NCI-H146 treated with DMSO at 0.1 percent for 48 hours (cell line): ENCODE results near the gene GABRD.

Experiments used
- DNase-seq: peaks from one replicate; lab custom pipeline; 2025; ENCODE audit not compliant: unreplicated experiment; lab: John Stamatoyannopoulos, UW

Gene GABRD

DNA sequence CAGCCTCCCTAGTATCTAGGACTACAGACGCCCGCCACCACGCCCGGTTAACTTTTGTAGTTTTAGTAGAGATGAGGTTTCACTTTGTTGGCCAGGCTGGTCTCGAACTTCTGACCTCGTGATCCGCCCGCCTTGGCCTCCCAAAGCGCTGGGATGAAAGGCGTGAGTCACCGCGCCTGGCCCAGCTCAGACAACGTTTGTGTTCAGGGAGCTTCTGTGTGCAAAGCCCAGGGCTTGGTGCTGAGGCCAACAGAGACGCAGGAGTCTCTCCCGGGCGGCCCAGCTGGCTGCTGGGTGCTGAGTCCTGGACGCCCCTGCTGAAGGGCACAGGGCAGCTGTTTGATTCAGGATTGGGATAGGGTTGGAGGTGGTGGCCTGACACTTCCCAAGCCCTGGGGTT lies 34.1 kb downstream of the GABRD start:
- DNase-seq, result no peak

DNA sequence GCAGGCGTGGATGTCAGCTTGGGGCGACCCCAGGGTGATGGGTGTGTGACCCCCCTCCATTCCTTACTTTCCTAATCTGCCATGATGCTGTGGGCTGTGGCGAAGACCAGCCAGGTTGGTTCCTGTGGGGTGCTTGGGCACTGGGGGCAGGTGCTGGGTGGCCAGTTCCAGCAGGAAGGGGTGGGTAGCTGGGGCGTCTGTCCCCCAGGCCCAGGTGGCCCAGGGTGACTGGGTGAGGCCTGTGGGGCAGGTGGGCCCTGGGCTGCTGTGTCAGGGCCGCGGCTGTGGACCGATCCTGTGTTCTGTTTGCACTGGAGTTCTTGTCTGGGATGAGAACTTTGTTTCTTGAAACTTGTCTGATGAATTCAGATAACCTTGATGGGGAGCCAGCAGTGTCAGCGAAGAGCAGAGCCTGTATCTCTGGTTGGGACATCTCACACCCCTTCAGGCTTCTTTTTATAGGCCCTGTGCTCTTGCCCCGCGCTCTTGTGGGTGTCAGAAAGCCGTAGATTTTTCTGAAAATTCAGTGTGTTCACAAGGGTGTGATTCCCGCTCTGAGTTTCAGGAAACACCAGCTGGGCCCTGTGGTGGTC lies 34.7 kb downstream of the GABRD start:
- no peak for DNase-seq

- DNase-seq, result no peak
These were observed 35.4 kb downstream of the GABRD start for GRCh38 chr1:2054560-2054959.

DNA sequence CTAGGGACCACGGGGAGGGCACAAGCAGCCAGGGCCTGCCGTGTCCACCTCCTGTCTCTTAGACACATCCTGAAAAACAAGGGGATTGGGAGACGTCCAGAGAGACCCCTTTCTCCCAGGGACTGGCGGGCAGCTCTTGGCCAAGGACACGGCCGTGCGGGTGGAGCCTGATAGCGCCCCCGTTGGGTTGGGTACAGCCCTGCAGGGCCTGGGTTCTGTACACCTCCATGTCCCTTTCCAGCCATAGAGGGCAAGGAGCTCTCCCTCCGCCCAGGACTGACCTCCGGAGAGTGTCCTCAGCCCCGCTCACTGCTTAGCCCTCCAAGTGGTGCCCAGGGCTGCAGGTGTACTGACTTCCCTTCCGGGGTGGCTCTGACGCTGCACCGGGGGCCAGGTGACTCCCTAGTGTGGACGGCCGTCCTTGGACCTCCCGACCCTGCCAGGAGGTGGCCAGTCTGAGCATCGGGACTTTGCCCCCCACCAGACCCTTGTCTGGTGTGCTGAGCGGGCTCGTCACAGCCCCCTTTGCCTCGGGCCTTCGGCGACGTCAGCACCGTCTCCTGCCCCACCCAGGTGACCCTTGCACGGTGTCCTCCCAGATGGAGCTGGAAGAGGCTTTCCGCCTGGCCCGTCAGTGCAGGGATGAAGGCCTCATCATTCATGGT lies 36.9 kb downstream of the GABRD start:
- DNase-seq, result no peak

DNA sequence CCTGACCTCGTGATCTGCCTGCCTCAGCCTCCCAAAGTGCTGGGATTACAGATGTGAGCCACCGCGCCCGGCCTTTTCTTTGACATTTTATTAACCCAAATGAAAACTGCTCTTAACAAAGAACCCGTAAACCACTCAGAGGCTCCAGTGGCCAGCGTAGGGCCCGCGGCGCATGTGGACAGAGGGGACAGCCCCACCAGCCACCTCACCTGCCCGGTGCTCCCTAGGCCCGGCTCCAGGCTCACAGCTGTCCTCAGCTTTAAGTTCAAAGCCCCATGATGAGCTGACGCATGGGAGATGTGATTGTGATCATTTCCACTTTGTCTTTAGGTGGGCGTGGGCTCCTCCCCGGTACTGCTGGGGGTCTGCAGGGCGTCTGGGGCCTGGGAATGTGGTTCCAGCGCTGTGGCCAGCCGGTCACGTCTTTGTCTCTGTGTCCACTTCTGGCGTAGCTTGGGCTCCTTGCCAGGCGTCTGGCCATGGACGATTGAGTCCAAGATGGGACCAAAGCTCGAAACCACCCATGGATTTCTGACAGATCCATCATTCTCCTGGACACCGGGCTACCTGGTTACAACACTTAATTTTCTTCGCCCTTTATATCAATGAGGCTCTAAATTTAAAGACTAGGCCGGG lies 37.9 kb downstream of the GABRD start:
- no peak for DNase-seq

- DNase-seq, result no peak
These were observed 40.3 kb downstream of the GABRD start for GRCh38 chr1:2059290-2059953.

DNA sequence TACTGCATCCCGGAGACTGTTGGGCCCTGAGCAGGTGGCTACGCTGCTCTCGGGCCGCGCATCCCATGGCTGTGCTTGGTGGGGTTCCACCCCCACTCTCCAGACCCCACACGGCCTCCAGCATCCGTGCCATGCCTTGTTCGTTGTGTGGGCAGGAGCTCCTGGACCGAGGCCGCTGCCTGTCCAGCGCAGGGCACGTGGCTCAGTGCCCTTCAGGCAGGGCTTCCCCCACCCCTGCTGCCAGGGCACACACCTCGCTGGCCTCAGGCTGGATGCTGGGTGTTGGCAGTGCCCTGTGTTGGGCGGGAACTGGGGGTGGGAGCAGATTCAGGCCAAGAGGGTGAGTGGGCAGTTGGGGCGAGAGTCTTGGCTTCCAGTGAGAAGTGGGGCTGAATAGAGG lies 40.9 kb downstream of the GABRD start:
- no peak for DNase-seq

GRCh38 chr1:2060535-2060934 lies 41.4 kb downstream of the GABRD start:
- no peak for DNase-seq

GRCh38 chr1:2061065-2061778 lies 42.1 kb downstream of the GABRD start:
- DNase-seq, result no peak

GRCh38 chr1:2065699-2066098 lies 46.6 kb downstream of the GABRD start:
- no peak for DNase-seq

DNA sequence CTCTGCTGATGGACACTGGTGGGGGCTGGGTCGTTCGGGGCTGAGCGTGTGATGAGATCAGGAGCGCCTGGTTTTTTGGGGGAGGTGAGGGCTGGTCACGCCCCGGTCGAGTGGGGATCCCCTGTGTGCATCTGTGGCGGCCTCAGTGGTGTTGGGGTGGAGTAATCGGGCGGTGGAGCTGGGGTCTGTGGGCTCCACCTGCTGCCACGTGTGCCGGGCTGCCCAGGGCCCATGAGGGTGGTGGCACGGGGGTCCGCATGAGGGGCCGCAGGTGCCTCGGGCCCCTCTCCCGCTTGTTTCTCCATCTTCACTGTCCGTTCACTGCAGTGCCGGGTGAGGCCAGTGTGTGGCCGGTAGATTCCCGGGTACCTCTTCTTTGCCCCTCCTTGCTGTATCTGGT lies 48.2 kb downstream of the GABRD start:
- DNase-seq, result no peak

- DNase-seq, result no peak
These were observed 48.8 kb downstream of the GABRD start for GRCh38 chr1:2067981-2068380.

- no peak for DNase-seq
These were observed 49.8 kb downstream of the GABRD start for GRCh38 chr1:2068951-2069350.

DNA sequence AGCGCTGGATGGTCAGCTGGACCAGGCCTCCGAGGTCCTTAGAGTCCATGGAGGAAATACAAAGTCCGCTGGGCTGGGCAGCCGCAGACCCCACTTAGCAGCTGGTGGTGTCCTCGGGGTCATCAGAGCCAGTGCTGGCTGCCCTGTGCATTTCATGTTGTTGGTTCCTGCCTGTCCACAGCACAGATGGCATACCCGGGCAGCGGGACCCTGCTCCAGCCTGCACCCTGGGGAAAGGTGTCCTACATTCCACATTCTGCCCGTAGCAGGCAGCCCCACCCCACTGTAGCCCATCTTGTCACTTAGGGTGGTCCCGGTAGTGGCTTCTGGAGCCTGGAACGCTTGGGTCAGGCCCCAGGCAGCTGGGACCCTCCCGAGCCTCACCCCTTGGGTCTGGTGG lies 50.9 kb downstream of the GABRD start:
- no peak for DNase-seq

DNA sequence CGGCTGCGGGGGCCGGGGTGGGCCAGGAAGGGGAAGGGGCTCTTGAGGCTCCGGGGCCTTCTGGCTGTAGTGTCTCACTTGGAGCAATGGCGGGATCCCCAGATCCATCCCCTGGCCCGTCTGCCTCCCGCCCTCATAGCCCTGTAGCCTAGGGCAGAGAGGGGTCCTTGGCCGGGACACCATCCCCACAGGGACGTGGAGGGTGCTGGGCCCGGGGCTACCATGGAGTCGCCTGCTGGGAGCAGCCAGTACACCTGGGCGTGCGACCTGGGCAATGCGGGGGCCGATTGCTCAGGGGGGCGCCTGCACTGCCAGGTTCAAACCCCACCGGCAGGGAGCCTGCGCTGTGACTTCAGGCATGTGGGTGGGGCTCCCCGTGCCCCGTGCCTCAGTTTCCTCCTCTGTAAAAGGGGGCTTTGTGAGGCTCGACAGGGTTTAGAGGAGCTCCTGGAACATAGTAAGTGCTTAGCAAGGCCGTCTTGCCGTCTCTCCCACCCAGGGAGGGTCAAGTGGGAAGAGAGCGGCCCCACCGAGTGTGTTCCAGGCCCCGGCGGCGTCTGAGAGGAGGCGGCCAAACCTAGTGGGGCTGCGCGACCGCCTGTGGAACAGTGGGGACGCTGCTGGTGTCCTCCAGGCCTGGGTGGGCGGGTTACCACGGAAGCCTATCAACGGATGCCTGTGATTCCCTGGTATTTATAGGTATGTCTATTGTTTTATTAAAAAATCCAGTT lies 51.8 kb downstream of the GABRD start:
- no peak for DNase-seq

DNA sequence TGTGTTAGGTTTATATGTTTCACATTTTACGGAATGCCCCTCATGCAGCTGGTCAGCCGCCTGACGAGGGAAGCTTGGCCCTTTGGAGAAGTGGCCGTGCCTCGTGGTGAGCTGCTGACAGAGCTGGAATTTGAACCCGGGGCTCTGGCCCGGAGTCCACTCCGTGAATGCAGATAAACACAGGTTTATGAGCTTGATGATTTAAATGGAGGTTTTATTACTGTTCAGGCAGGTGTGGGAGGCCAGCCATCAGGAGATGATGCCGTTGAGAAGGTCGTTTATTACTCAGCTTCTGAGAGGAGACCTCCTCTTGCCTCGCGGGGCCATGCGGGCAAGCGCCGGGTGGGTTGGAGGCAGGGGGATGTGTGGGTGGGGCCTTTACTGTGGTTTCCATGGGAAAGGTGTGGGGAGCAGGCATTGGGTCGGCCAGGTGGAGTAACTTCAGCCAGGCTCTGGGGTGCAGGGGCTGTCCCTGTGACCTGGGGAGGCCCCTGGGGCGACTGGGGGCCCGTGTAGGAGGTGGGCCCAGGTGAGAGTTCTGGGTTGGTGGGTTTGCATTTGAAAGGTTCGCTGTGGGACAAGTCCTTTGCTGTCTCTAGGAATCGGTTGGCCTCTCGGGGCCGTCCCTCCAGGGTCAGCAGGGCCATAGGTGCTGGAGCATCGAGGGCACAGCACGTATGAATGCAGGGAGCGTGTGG lies 53.1 kb downstream of the GABRD start:
- no peak for DNase-seq

GRCh38 chr1:2072891-2073290 lies 53.7 kb downstream of the GABRD start:
- DNase-seq, result no peak

- DNase-seq, result no peak
These were observed 54.5 kb downstream of the GABRD start for GRCh38 chr1:2073382-2074230.

GRCh38 chr1:2074396-2074795 lies 55.3 kb downstream of the GABRD start:
- DNase-seq, result no peak
